Spleen (tissue), 7 donors: ENCODE results near the gene DNAJA3.

ENCODE experiments used
- CTCF ChIP-seq, 11 experiments: fragments of 200-600 bp in 7 of 11; fragments of 450-650 bp in 4 of 11; sonication (generic) in 4 of 11; IDR thresholded peaks in 8 of 11; conservative IDR thresholded peaks in 3 of 11; 1 replicate in 7 of 11; 2 replicates in 4 of 11; pipeline versions ENCODE4 v1.4.0 to v1.8.0; 2016 to 2021; ENCODE audit warnings: antibody characterized with exemption in 11 of 11, inconsistent platforms in 4 of 11, mild to moderate bottlenecking in 1 of 11
- POLR2A ChIP-seq, 3 donors: fragments of 450-650 bp; IDR thresholded peaks; one replicate each; pipeline ENCODE4 v1.5.1; 2017; ENCODE audit warnings: antibody characterized with exemption in 3 of 3, mild to moderate bottlenecking in 1 of 3
- POLR2AphosphoS5 ChIP-seq, 3 donors: sonication (generic); formaldehyde crosslinking; IDR thresholded peaks; one replicate each; pipeline ENCODE4 v1.5.1; 2017; ENCODE audit warnings: antibody characterized with exemption in 3 of 3
- donor health status: DM: no; HTN: no; CAD: no; lungs with moderate emphysema.
- donor health status: DM: no; HTN: no; CAD: no.
- donor health status: DM: no; HTN: no; CAD: no.

GRCh38 chr16:4437366-4437765, 11.7 kb downstream of the DNAJA3 start:
- TF ChIP-seq CTCF (IDR thresholded peaks at IDR 0.05 in 8 of 11, conservative IDR thresholded peaks at IDR 0.05 in 3 of 11): no peak
- no peak for TF ChIP-seq POLR2A (IDR thresholded peaks at IDR 0.05)
- TF ChIP-seq POLR2AphosphoS5 (IDR thresholded peaks at IDR 0.05): no peak
